ENCODE measurements around the gene STK32C.

DNA sequence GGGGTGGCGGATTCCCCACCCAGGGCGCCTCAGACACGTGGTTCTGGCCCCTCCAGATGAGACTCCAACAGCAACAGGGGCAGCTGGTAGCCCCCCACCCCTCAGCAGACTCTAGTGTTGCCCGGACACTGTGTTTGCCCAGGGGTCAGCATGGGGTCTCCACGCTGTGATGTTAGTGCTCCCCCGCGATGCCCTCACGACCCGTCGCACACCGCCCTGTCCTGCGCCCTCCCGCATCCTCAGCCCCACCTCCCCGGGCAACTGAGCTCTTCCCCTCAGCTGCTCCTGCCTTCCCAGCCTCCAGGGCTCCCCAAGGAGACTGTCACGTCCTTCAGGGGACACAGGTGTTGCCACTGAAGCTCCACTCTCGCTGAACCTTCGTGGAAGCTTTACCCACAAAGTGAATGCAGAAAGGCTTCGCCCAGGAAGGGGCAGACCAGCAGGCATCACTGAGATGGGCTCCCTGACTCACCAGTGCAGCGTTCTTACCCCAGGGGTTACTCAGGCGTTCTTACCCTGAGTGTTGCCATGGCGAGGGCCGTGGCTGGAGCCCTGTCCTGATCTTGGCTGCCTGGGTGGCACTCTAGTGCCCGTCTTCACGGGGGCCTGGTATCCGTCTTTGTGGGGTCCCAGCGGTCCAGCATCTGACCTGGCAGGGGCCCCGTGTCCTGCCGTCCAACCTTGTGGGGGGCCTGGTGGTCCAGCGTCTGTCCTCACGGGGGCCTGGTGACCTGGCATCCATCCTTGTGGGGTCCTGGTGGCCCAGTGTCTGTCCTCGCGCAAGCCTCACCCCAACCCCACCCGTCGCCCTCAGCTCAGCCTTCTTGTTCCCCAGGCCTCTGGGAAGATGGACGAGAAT, 106.4 kb downstream of the STK32C start:
- no peak for TF ChIP-seq EZH2 (IDR thresholded peaks at IDR 0.05; ENCODE audit: borderline replicate concordance, insufficient read depth, low read length, poor library complexity, severe bottlenecking)
- TF ChIP-seq TAF1 (IDR thresholded peaks at IDR 0.05; ENCODE audit: low read depth), result no peak
- TF ChIP-seq EP300 (conservative IDR thresholded peaks at IDR 0.05; ENCODE audit: poor library complexity, severe bottlenecking), result no peak
- TF ChIP-seq, protein P1, sequence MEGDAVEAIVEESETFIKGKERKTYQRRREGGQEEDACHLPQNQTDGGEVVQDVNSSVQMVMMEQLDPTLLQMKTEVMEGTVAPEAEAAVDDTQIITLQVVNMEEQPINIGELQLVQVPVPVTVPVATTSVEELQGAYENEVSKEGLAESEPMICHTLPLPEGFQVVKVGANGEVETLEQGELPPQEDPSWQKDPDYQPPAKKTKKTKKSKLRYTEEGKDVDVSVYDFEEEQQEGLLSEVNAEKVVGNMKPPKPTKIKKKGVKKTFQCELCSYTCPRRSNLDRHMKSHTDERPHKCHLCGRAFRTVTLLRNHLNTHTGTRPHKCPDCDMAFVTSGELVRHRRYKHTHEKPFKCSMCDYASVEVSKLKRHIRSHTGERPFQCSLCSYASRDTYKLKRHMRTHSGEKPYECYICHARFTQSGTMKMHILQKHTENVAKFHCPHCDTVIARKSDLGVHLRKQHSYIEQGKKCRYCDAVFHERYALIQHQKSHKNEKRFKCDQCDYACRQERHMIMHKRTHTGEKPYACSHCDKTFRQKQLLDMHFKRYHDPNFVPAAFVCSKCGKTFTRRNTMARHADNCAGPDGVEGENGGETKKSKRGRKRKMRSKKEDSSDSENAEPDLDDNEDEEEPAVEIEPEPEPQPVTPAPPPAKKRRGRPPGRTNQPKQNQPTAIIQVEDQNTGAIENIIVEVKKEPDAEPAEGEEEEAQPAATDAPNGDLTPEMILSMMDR (IDR thresholded peaks at IDR 0.05; ENCODE audit: poor library complexity, severe bottlenecking), result no peak
- TF ChIP-seq, protein P2, sequence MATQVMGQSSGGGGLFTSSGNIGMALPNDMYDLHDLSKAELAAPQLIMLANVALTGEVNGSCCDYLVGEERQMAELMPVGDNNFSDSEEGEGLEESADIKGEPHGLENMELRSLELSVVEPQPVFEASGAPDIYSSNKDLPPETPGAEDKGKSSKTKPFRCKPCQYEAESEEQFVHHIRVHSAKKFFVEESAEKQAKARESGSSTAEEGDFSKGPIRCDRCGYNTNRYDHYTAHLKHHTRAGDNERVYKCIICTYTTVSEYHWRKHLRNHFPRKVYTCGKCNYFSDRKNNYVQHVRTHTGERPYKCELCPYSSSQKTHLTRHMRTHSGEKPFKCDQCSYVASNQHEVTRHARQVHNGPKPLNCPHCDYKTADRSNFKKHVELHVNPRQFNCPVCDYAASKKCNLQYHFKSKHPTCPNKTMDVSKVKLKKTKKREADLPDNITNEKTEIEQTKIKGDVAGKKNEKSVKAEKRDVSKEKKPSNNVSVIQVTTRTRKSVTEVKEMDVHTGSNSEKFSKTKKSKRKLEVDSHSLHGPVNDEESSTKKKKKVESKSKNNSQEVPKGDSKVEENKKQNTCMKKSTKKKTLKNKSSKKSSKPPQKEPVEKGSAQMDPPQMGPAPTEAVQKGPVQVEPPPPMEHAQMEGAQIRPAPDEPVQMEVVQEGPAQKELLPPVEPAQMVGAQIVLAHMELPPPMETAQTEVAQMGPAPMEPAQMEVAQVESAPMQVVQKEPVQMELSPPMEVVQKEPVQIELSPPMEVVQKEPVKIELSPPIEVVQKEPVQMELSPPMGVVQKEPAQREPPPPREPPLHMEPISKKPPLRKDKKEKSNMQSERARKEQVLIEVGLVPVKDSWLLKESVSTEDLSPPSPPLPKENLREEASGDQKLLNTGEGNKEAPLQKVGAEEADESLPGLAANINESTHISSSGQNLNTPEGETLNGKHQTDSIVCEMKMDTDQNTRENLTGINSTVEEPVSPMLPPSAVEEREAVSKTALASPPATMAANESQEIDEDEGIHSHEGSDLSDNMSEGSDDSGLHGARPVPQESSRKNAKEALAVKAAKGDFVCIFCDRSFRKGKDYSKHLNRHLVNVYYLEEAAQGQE (IDR thresholded peaks at IDR 0.05; ENCODE audit: borderline replicate concordance), result no peak

Data from neural cell (in vitro differentiated cells).